SK-N-SH (cell line): ENCODE measurements around the gene PRELID3B. TPM values are rescaled to one million over a fixed set of nuclear protein-coding genes. Genes with fewer than 3 reads are reported as not detected.

ENCODE experiments used
- CTCF ChIA-PET: fragments of 300-600, 350-600 bp; formaldehyde crosslinking; extraction: SDS; loops from one replicate; lab custom pipeline; 2021; lab: Yijun Ruan, JAX
- POLR2A ChIA-PET: fragments of 350-600 bp; sonication (Branson Sonifier 250); formaldehyde crosslinking; extraction: SDS; loops from one replicate; lab custom pipeline; 2020; ENCODE audit warnings: antibody characterized with exemption, inconsistent platforms; lab: Yijun Ruan, JAX
- DNase-seq: peaks from one replicate; pipeline ENCODE4 v3.0.0; 2012
- H2AFZ ChIP-seq: fragments of 200-600 bp; sonication (generic); 2 replicates; pipeline ENCODE4 v1.8.1; 2016; ENCODE audit warnings: antibody characterized with exemption, mild to moderate bottlenecking, low read depth
- H3F3A ChIP-seq: fragments of 200-600 bp; sonication (generic); replicated peaks from 2 replicates; pipeline ENCODE3; 2016; ENCODE audit warnings: antibody characterized with exemption, mild to moderate bottlenecking; ENCODE audit not compliant: insufficient read depth
- H3K27ac ChIP-seq, 2 experiments: fragments of 200-500 bp in 1 of 2; fragments of 200-600 bp in 1 of 2; sonication (Bioruptor generic) in 1 of 2; sonication (generic), shearing (Covaris generic) in 1 of 2; 2 replicates each; pipeline versions ENCODE4 v1.5.1 to v1.6.1; 2014 to 2016; ENCODE audit warnings: low read depth in 2 of 2, inconsistent platforms in 1 of 2, low read length in 1 of 2, mild to moderate bottlenecking in 1 of 2, mixed read lengths in 1 of 2
- H3K27me3 ChIP-seq: fragments of 200-600 bp; sonication (generic), shearing (Covaris generic); 2 replicates; pipeline ENCODE4 v1.6.1; 2016; ENCODE audit warnings: mixed run types; ENCODE audit not compliant: insufficient read depth
- H3K36me3 ChIP-seq, 2 experiments: fragments of 200-500 bp in 1 of 2; fragments of 200-600 bp in 1 of 2; sonication (Bioruptor generic) in 1 of 2; sonication (generic) in 1 of 2; replicated peaks in 1 of 2; 2 replicates each; pipeline versions ENCODE3 to v1.5.1; 2014 to 2016; ENCODE audit warnings: low read length in 1 of 2, mild to moderate bottlenecking in 1 of 2; ENCODE audit not compliant: insufficient read depth in 2 of 2, control insufficient read depth in 1 of 2
- H3K4me1 ChIP-seq, 2 experiments: fragments of 200-500 bp in 1 of 2; fragments of 200-600 bp in 1 of 2; sonication (Bioruptor generic) in 1 of 2; sonication (generic), shearing (Covaris generic) in 1 of 2; 2 replicates each; pipeline versions ENCODE4 v1.5.1 to v1.6.1; 2014 to 2016; ENCODE audit warnings: low read depth in 1 of 2, low read length in 1 of 2, mixed run types in 1 of 2; ENCODE audit not compliant: insufficient read depth in 2 of 2, control insufficient read depth in 1 of 2
- H3K4me2 ChIP-seq: fragments of 200-600 bp; sonication (generic), shearing (Covaris generic); 2 replicates; pipeline ENCODE4 v1.6.1; 2017; ENCODE audit warnings: mixed run types
- H3K4me3 ChIP-seq, 2 experiments: fragments of 200-500 bp in 1 of 2; fragments of 200-600 bp in 1 of 2; sonication (Bioruptor generic) in 1 of 2; sonication (generic), shearing (Covaris generic) in 1 of 2; 2 replicates each; pipeline versions ENCODE4 v1.5.1 to v1.8.1; 2014 to 2016; ENCODE audit warnings: low read depth in 2 of 2, inconsistent platforms in 1 of 2, low read length in 1 of 2, mild to moderate bottlenecking in 1 of 2, mixed read lengths in 1 of 2, moderate library complexity in 1 of 2
- H3K79me2 ChIP-seq: fragments of 200-600 bp; sonication (generic); 2 replicates; pipeline ENCODE4 v1.8.1; 2017; ENCODE audit warnings: mild to moderate bottlenecking; ENCODE audit not compliant: insufficient read depth
- H3K9ac ChIP-seq: fragments of 200-600 bp; sonication (generic); 2 replicates; pipeline ENCODE4 v1.6.1; 2017; ENCODE audit warnings: mixed run types
- H3K9me2 ChIP-seq: fragments of 200-600 bp; sonication (generic); 2 replicates; pipeline ENCODE4 v1.6.1; 2017; ENCODE audit warnings: mixed run types
- H3K9me3 ChIP-seq: fragments of 200-600 bp; sonication (generic); 2 replicates; pipeline ENCODE4 v1.6.1; 2017; ENCODE audit warnings: mixed run types, mild to moderate bottlenecking, moderate library complexity
- H4K20me1 ChIP-seq: fragments of 200-600 bp; sonication (generic); 2 replicates; pipeline ENCODE4 v1.6.1; 2017; ENCODE audit warnings: mild to moderate bottlenecking, mixed run types; ENCODE audit not compliant: insufficient read depth
- EP300 ChIP-seq, 2 experiments: IDR thresholded peaks; 2 replicates each; pipeline versions ENCODE4 v1.4.0 to v1.6.1; 2012; ENCODE audit warnings: borderline replicate concordance in 1 of 2, low read depth in 1 of 2, low read length in 1 of 2
- FOSL2 ChIP-seq: IDR thresholded peaks from 2 replicates; pipeline ENCODE4 v1.4.0; 2012; ENCODE audit warnings: low read depth, mild to moderate bottlenecking, moderate library complexity, borderline replicate concordance
- FOXJ3 ChIP-seq: sonication (generic); formaldehyde crosslinking; IDR thresholded peaks from 2 replicates; pipeline ENCODE4 v1.5.1; 2020; ENCODE audit warnings: mild to moderate bottlenecking, missing genetic modification reagents
- MEF2A ChIP-seq: IDR thresholded peaks from 2 replicates; pipeline ENCODE4 v1.4.0; 2012; ENCODE audit warnings: low read depth, borderline replicate concordance
- PBX3 ChIP-seq: IDR thresholded peaks from 2 replicates; pipeline ENCODE4; 2012
- RFX5 ChIP-seq: IDR thresholded peaks from 2 replicates; pipeline ENCODE4 v1.6.1; 2012; ENCODE audit warnings: mild to moderate bottlenecking, improper control_type of control experiment, low read length
- SMC3 ChIP-seq: IDR thresholded peaks from 2 replicates; pipeline ENCODE4 v1.6.1; 2012; ENCODE audit warnings: low read depth, low read length, improper control_type of control experiment
- TAF1 ChIP-seq: IDR thresholded peaks from 2 replicates; pipeline ENCODE4 v1.6.1; 2012; ENCODE audit warnings: low read depth, mild to moderate bottlenecking, low read length, moderate library complexity, borderline replicate concordance
- TEAD4 ChIP-seq: IDR thresholded peaks from 2 replicates; pipeline ENCODE4 v1.4.0; 2012; ENCODE audit warnings: mild to moderate bottlenecking, borderline replicate concordance; ENCODE audit not compliant: insufficient read depth
- WGBS: methylation state at CpG from one replicate; pipeline ENCODE4 v1.1.6; 2017; ENCODE audit warnings: low lambda C conversion rate; 5-methylcytosine and 5-hydroxymethylcytosine counted together
- polyA plus RNA-seq, 3 experiments: library from polyadenylated mRNA; depleted of rRNA; stranded (reverse); fragments of >200 nt; gene quantifications; 2 replicates each; pipeline ENCODE4 v1.2.3, GENCODE V29; 2012
- TF ChIP-seq, protein P1 (sequence below): IDR thresholded peaks from 2 replicates; pipeline ENCODE4 v1.4.0; 2012; ENCODE audit warnings: low read depth, borderline replicate concordance

PRELID3B gene
- polyA plus RNA-seq, 1 of the 3 experiments (the other 2 are of a cell fraction), result 20.9 TPM

DNA sequence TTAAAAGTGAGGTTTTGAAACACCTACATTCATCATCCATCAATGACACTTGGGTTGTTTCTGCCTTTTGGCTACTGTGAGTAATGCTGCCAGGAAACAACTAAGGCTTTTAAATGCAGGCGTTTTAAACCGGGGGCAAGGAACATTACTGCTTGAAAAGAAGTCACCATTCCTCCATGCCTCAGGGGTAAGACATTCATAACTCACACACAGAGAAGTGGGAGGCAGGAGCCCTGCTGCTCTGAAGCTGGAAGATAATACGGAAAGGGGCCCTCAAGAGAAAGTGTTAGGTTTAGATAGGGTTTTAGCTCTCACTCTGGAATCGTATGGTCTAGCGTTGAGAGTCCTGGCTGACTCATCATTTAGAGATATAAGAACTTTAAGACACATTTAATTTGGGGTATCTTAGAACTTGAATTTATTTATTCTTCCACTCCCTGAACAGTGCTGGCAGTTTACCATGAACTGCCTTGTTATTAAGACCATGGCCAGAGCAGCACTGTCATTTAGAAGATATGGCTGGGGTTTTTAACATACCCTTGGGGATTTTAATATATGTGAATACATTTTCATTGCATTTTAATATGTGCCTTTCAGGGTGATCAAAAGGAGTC lies 21.5 kb downstream of the PRELID3B start:
- H3K36me3 ChIP-seq, result peaks cover 16 to 32% of the 10 kb centered on the region in 2 experiments
- no peak for TF ChIP-seq RFX5
- peak; percentile 46 for TF ChIP-seq PBX3
- TF ChIP-seq EP300 (IDR thresholded peaks at IDR 0.05; ENCODE audit: borderline replicate concordance in 1 of 2, low read depth in 1 of 2, low read length in 1 of 2), result no peak
- peaks cover 19% of the 10 kb centered on the region for H3F3A ChIP-seq
- peaks cover 28% of the 10 kb centered on the region for H3K79me2 ChIP-seq
- DNase-seq, result no peak
- no peak overlapping the region for H2AFZ ChIP-seq
- no peaks in the 10 kb centered on the region for H3K9me3 ChIP-seq
- POLR2A ChIA-PET, result no interaction called here
- peaks cover 9% of the 10 kb centered on the region; the same call in 1 of the 2 replicates for H4K20me1 ChIP-seq
- CTCF ChIA-PET, result interaction anchor here (1.3 kb wide), 1 partner anchor 475 kb away, joined by 3 read pairs; no protein-coding TSS in a partner anchor
- H3K9me2 ChIP-seq, result no peaks in the 10 kb centered on the region
- H3K4me3 ChIP-seq, result no peak overlapping the region
- peaks cover 0 to 27% of the 10 kb centered on the region in 2 experiments; a peak in 3 of 4 replicates for H3K4me1 ChIP-seq
- WGBS, result 36% methylated on average over 5 of the region's 5 CpGs
- peak overlapping the region; percentile 32; the same call in 1 of the 2 replicates for H3K4me2 ChIP-seq
- peak overlapping the region; percentile 34 to 38 for H3K27ac ChIP-seq
- no peak overlapping the region for H3K9ac ChIP-seq
- no peaks in the 10 kb centered on the region for H3K27me3 ChIP-seq

GRCh38 chr20:59019217-59019616 lies 23.4 kb downstream of the PRELID3B start, which contains the start of gene TUBB1:
TSS of gene TUBB1 (plus strand) at chr20:59019429. CDS start at chr20:59019523, 94 bp downstream.
- Histone ChIP-seq H3K4me3 (no peak within 1 kb of the TSS), H3K9ac (no peak within 1 kb of the TSS), H3K27ac (no peak within 1 kb of the TSS), H3K9me3 (no peaks in the 10 kb centered on the region), H3F3A (peaks cover 24% of the 10 kb centered on the region), H4K20me1 (no peaks in the 10 kb centered on the region), H3K36me3 (peaks cover 10 to 13% of the 10 kb centered on the region in 2 experiments), H3K4me1 (peaks cover 8 to 38% of the 10 kb centered on the region in 2 experiments), H3K79me2 (peaks cover 10% of the 10 kb centered on the region; the same call in 1 of the 2 replicates), H3K9me2 (no peaks in the 10 kb centered on the region), H3K27me3 (no peaks in the 10 kb centered on the region), H3K4me2 (no peak within 1 kb of the TSS), H2AFZ (no peak within 1 kb of the TSS)
- ChIA-PET POLR2A (interaction anchor here (2.4 kb wide), 1 partner anchor 13 kb away, joined by 7 read pairs; the partner anchor contains the start of gene ATP5F1E), CTCF (interaction anchor here (0.7 kb wide), 2 partner anchors 27 to 32 kb away, joined by 3 read pairs; no protein-coding TSS in a partner anchor)
- TF ChIP-seq FOSL2, result no peak
- TF ChIP-seq TAF1, result no peak
- no peak for TF ChIP-seq MEF2A
- TF ChIP-seq, protein P1, sequence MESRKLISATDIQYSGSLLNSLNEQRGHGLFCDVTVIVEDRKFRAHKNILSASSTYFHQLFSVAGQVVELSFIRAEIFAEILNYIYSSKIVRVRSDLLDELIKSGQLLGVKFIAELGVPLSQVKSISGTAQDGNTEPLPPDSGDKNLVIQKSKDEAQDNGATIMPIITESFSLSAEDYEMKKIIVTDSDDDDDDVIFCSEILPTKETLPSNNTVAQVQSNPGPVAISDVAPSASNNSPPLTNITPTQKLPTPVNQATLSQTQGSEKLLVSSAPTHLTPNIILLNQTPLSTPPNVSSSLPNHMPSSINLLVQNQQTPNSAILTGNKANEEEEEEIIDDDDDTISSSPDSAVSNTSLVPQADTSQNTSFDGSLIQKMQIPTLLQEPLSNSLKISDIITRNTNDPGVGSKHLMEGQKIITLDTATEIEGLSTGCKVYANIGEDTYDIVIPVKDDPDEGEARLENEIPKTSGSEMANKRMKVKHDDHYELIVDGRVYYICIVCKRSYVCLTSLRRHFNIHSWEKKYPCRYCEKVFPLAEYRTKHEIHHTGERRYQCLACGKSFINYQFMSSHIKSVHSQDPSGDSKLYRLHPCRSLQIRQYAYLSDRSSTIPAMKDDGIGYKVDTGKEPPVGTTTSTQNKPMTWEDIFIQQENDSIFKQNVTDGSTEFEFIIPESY, result no peak
- TF ChIP-seq FOXJ3 (CRISPR knock-in tag), result no peak
- no peak for TF ChIP-seq TEAD4
- TF ChIP-seq PBX3, result no peak
- no peak for TF ChIP-seq SMC3
- WGBS, result 99% methylated on average over 5 of the region's 5 CpGs
- no peak for DNase-seq
